Panc1 (cell line): ENCODE data around the gene NDUFAF5. TPM values are rescaled to one million over a fixed set of nuclear protein-coding genes. Genes with fewer than 3 reads are reported as not detected.
"Not testable (repeated sequence)": the region's sequence is repeated elsewhere in the genome, so short reads cannot be mapped to it uniquely, and the experiment has no call there.

Experiments used
- ATAC-seq: fragments of 200-7000 bp; cut with Tn5 transposase; 2 replicates; pipeline ENCODE4 v1.9.1; 2020; ENCODE audit warnings: mild to moderate bottlenecking, moderate library complexity
- BruUV-seq: library from RNA; stranded (reverse); fragments of 400-500 nt; replicated peaks from 2 replicates; lab custom pipeline; 2021; lab: Mats Ljungman, UMichigan
- CTCF ChIA-PET: fragments of 300-600 bp; sonication (Branson Sonifier 250); formaldehyde crosslinking; loops from one replicate; lab custom pipeline; 2022; ENCODE audit warnings: antibody characterized with exemption; lab: Charles Lee
- POLR2A ChIA-PET: fragments of 300-600 bp; sonication (Branson Sonifier 250); formaldehyde crosslinking; loops from one replicate; lab custom pipeline; 2022; ENCODE audit warnings: antibody characterized with exemption; lab: Charles Lee
- DNase-seq: peaks from one replicate; pipeline ENCODE4 v3.0.0-alpha.2; 2010; ENCODE audit warnings: low read depth, low spot score
- H3K27ac ChIP-seq: 2 replicates; pipeline ENCODE4 v1.5.1; 2011; ENCODE audit warnings: mild to moderate bottlenecking, low read length, inconsistent platforms
- H3K27me3 ChIP-seq: fragments of 200-500 bp; sonication (Bioruptor generic); 2 replicates; pipeline ENCODE4 v1.6.0; 2014; ENCODE audit warnings: low read length, inconsistent platforms; ENCODE audit not compliant: control insufficient read depth, insufficient read depth
- H3K36me3 ChIP-seq: fragments of 200-500 bp; sonication (Bioruptor generic); 2 replicates; pipeline ENCODE4 v1.5.1; 2014; ENCODE audit warnings: inconsistent platforms, mild to moderate bottlenecking, low read length, moderate library complexity; ENCODE audit not compliant: control insufficient read depth, insufficient read depth
- H3K4me1 ChIP-seq: 2 replicates; pipeline ENCODE4 v1.5.1; 2011; ENCODE audit warnings: inconsistent platforms, mild to moderate bottlenecking, low read length, moderate library complexity; ENCODE audit not compliant: control insufficient read depth, insufficient read depth
- H3K4me3 ChIP-seq, 2 experiments: 2 replicates each; pipeline ENCODE4 v1.5.1; 2011 to 2012; ENCODE audit warnings: low read depth in 2 of 2, low read length in 2 of 2, mild to moderate bottlenecking in 2 of 2, inconsistent platforms in 1 of 2, moderate library complexity in 1 of 2
- H3K9me3 ChIP-seq: fragments of 200-500 bp; sonication (Bioruptor generic); 2 replicates; pipeline ENCODE4 v1.5.1; 2014; ENCODE audit warnings: low read depth, mild to moderate bottlenecking, inconsistent platforms, low read length, moderate library complexity; ENCODE audit not compliant: control insufficient read depth, insufficient read depth
- POLR2AphosphoS5 ChIP-seq: IDR thresholded peaks from 2 replicates; pipeline ENCODE4 v1.6.1; 2012; ENCODE audit warnings: mild to moderate bottlenecking, low read depth, low read length, moderate library complexity
- SIN3A ChIP-seq: IDR thresholded peaks from 2 replicates; pipeline ENCODE4 v1.6.1; 2012; ENCODE audit warnings: low read depth, mild to moderate bottlenecking, low read length, moderate library complexity, borderline replicate concordance; ENCODE audit not compliant: insufficient read depth
- TCF7L2 ChIP-seq: IDR thresholded peaks from 2 replicates; pipeline ENCODE4 v1.6.1; 2011; ENCODE audit warnings: mild to moderate bottlenecking, low read depth, low read length, inconsistent platforms
- in situ Hi-C: cut with HindIII; loops from 2 replicates; pipeline ENCODE4 v1.10.0; 2016; ENCODE audit warnings: low sequenced_read_pairs, low pct_unique_long_range_greater_than_20kb
- intact Hi-C: fragments of 100-400 bp; cut with micrococcal nuclease; formaldehyde crosslinking; loops from one replicate; pipeline ENCODE4 v1.10.0; 2022; ENCODE audit not compliant: unreplicated experiment
- total RNA-seq: library from RNA; stranded (reverse); gene quantifications from one replicate; pipeline ENCODE4 v1.2.1, GENCODE V29; 2021; ENCODE audit not compliant: unreplicated experiment
- TF ChIP-seq, protein P1 (sequence below), 2 experiments: IDR thresholded peaks; 2 replicates each; pipeline ENCODE4 v1.6.1; 2011 to 2012; ENCODE audit warnings: low read depth in 2 of 2, control low read depth in 1 of 2, low read length in 1 of 2, mild to moderate bottlenecking in 1 of 2, moderate library complexity in 1 of 2; ENCODE audit not compliant: insufficient read depth in 1 of 2
- TF ChIP-seq, protein P2 (sequence below): fragments of 450-650 bp; IDR thresholded peaks from 2 replicates; pipeline ENCODE4 v1.5.1; 2017; ENCODE audit warnings: mild to moderate bottlenecking

The NDUFAF5 gene
- total RNA-seq, 1 experiment from 2014 or later, result 23.0 TPM

DNA sequence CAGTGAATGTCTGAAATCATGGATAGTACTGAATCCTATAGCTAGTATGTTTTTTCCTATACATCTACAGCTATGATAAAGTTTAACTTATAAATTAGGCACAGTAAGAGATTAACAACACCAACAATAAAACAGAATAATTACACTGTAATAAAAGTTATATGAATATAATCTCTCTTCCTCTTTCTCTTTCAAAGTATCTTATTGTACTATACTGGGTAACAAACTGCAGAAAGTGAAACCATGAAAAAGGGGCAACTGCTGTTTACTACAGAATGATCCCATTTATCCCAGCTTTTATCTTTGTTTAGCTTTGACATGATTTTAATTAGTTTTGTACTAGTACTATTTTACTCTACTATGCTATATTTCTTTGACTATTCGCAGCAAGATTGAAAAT is 25.9 kb upstream of the NDUFAF5 start:
- H3K36me3 ChIP-seq, result peaks cover 60% of the 10 kb centered on the region
- intact Hi-C loops, result no loop called here
- TF ChIP-seq TCF7L2 (no peak), SIN3A (no peak), POLR2AphosphoS5 (no peak)
- TF ChIP-seq, protein P1, sequence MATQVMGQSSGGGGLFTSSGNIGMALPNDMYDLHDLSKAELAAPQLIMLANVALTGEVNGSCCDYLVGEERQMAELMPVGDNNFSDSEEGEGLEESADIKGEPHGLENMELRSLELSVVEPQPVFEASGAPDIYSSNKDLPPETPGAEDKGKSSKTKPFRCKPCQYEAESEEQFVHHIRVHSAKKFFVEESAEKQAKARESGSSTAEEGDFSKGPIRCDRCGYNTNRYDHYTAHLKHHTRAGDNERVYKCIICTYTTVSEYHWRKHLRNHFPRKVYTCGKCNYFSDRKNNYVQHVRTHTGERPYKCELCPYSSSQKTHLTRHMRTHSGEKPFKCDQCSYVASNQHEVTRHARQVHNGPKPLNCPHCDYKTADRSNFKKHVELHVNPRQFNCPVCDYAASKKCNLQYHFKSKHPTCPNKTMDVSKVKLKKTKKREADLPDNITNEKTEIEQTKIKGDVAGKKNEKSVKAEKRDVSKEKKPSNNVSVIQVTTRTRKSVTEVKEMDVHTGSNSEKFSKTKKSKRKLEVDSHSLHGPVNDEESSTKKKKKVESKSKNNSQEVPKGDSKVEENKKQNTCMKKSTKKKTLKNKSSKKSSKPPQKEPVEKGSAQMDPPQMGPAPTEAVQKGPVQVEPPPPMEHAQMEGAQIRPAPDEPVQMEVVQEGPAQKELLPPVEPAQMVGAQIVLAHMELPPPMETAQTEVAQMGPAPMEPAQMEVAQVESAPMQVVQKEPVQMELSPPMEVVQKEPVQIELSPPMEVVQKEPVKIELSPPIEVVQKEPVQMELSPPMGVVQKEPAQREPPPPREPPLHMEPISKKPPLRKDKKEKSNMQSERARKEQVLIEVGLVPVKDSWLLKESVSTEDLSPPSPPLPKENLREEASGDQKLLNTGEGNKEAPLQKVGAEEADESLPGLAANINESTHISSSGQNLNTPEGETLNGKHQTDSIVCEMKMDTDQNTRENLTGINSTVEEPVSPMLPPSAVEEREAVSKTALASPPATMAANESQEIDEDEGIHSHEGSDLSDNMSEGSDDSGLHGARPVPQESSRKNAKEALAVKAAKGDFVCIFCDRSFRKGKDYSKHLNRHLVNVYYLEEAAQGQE (IDR thresholded peaks at IDR 0.05; ENCODE audit: insufficient read depth in 1 of 2, low read depth in 2 of 2, low read length in 1 of 2), result no peak
- TF ChIP-seq, protein P2, sequence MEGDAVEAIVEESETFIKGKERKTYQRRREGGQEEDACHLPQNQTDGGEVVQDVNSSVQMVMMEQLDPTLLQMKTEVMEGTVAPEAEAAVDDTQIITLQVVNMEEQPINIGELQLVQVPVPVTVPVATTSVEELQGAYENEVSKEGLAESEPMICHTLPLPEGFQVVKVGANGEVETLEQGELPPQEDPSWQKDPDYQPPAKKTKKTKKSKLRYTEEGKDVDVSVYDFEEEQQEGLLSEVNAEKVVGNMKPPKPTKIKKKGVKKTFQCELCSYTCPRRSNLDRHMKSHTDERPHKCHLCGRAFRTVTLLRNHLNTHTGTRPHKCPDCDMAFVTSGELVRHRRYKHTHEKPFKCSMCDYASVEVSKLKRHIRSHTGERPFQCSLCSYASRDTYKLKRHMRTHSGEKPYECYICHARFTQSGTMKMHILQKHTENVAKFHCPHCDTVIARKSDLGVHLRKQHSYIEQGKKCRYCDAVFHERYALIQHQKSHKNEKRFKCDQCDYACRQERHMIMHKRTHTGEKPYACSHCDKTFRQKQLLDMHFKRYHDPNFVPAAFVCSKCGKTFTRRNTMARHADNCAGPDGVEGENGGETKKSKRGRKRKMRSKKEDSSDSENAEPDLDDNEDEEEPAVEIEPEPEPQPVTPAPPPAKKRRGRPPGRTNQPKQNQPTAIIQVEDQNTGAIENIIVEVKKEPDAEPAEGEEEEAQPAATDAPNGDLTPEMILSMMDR, result no peak
- DNase-seq, result no peak
- in situ Hi-C loops, result no loop called here
- POLR2A ChIA-PET, result no interaction called here
- no peak overlapping the region for H3K4me3 ChIP-seq
- no peak overlapping the region for H3K27ac ChIP-seq
- no peak for ATAC-seq
- CTCF ChIA-PET, result no interaction called here
- H3K27me3 ChIP-seq, result no peaks in the 10 kb centered on the region
- BruUV-seq, result no TSS peak
- no peaks in the 10 kb centered on the region for H3K9me3 ChIP-seq
- H3K4me1 ChIP-seq, result no peaks in the 10 kb centered on the region

DNA sequence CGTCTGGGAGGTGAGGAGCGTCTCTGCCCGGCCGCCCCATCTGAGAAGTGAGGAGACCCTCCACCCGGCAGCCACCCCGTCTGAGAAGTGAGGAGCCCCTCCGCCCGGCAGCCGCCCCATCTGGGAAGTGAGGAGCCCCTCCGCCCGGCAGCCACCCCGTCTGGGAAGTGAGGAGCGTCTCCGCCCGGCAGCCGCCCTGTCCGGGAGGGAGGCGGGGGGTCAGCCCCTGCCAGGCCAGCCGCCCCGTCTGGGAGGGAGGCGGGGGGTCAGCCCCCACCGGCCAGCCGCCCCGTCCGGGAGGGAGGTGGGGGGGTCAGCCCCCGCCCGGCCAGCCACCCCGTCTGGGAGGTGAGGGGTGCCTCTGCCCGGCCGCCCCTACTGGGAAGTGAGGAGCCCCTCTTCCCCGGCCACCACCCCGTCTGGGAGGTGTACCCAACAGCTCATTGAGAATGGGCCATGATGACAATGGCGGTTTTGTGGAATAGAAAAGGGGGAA is 24.3 kb upstream of the NDUFAF5 start:
- DNase-seq, POLR2A ChIA-PET, ATAC-seq, H3K4me3 ChIP-seq, in situ Hi-C loops, H3K9me3 ChIP-seq, intact Hi-C loops, H3K4me1 ChIP-seq, H3K27me3 ChIP-seq, BruUV-seq, H3K27ac ChIP-seq: not testable (repeated sequence)
- CTCF ChIA-PET, result interaction anchor here (0.9 kb wide), 1 partner anchor 12 kb away, joined by 4 read pairs; no protein-coding TSS in a partner anchor
- H3K36me3 ChIP-seq, result peaks cover 60% of the 10 kb centered on the region

DNA sequence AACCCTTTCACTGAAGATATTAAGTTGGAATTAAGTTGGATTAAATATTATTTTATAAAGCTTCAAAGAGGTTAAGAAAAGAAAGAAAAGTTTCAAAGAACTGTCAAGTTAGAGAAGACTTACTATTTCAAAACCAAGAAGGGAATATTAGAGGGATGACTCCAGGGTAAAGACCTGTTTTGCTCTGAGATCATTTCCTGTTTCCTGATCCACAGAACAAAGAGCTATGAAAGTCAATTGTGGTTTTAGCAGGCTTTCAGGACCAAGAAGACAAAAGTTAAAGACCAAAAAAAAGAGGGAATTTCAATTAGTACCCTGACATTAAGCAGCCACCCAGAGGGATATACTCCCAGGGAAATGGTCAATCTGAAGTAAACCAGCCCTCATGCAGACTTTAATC is 19.5 kb upstream of the NDUFAF5 start:
- Histone ChIP-seq H3K4me3 (no peak overlapping the region), H3K36me3 (peaks cover 60% of the 10 kb centered on the region), H3K27me3 (no peaks in the 10 kb centered on the region), H3K4me1 (no peaks in the 10 kb centered on the region), H3K9me3 (peaks cover 5% of the 10 kb centered on the region; the same call in 1 of the 2 replicates), H3K27ac (no peak overlapping the region)
- intact Hi-C loops (no loop called here), in situ Hi-C loops (no loop called here)
- ATAC-seq (no peak), DNase-seq (no peak)
- no peak for TF ChIP-seq POLR2AphosphoS5
- BruUV-seq, result no TSS peak
- ChIA-PET POLR2A (interaction anchor here (0.6 kb wide), 1 partner anchor 11 kb away, joined by 3 read pairs; no protein-coding TSS in a partner anchor), CTCF (interaction anchor here (0.7 kb wide), 1 partner anchor 665 kb away, joined by 3 read pairs; no protein-coding TSS in a partner anchor)
